GM19025 (cell line): ENCODE measurements around the gene WDR59.
"Not testable (repeated sequence)": the region's sequence is repeated elsewhere in the genome, so short reads cannot be mapped to it uniquely, and the experiment has no call there.

Experiments used
- ATAC-seq: cut with Tn5 transposase; IDR thresholded peaks from one replicate; pipeline ENCODE4 v1.9.1; 2021; ENCODE audit warnings: mild to moderate bottlenecking, low read depth, moderate library complexity; ENCODE audit not compliant: unreplicated experiment

Gene WDR59

DNA sequence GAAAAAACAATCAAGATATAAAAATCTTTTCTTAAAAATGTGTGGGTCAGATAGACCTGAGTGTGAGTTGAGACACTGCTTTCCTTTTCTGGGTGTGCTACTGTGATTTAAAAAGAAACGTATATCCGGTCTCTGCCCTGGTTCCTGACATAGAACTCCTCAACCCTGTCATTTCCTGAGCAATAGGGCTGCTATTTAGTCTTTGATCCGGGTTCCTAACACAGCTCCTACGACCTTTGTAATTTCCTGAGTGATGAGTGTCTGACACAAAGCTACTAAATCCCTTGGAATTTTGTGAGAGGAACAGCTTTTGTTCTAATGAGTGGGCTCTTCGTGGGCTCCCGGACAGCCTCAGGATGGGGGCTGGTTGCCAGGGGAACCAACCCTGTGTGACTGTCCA, 116.4 kb downstream of the WDR59 start:
- ATAC-seq = no peak

DNA sequence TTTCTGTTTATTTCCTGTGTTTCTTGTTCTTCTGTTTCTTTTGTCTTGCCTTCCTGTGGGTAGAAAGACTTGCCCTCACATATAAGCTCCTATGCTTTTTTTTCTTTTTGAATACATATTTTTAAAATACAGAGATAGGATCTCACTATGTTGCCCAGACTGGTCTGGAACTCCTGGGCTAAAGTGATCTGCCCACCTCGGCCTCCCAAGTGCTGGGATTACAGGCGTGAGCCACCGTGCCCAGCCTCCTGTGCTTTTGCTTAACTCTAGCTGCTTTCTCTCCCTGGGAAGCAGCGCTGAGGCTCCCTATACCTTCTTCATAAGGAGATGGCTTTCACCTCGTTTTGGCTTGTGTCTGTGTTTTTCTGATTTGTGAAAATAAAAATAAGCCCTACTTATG, 116.9 kb downstream of the WDR59 start:
- no peak for ATAC-seq

DNA sequence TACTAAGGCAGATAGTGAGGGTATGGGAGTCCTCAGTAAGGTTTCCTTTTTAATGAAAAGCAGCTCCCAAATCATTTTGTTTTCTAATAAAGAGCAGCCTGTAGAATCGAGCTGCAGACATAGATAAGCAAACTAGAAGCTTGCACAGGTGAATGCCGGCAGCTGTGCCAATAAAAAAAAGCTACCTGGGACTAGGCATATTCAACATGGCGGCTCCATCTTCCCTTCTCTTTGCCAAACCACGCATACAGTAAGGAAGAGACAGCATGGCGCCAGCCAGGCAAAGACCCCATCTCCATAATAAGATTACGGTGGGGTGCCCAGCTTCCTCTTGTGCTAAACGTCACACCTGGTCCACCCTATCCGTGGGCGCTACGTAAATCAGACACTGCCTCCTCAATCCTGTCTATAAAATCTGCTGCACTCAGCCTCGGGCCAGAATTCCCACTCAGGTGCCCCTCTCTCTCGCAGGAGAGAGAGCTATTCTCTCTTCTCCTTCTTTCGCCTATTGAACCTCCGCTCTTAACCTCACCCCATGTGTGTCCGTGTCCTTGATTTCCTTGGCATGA, 117.6 kb downstream of the WDR59 start:
- ATAC-seq = no peak

DNA sequence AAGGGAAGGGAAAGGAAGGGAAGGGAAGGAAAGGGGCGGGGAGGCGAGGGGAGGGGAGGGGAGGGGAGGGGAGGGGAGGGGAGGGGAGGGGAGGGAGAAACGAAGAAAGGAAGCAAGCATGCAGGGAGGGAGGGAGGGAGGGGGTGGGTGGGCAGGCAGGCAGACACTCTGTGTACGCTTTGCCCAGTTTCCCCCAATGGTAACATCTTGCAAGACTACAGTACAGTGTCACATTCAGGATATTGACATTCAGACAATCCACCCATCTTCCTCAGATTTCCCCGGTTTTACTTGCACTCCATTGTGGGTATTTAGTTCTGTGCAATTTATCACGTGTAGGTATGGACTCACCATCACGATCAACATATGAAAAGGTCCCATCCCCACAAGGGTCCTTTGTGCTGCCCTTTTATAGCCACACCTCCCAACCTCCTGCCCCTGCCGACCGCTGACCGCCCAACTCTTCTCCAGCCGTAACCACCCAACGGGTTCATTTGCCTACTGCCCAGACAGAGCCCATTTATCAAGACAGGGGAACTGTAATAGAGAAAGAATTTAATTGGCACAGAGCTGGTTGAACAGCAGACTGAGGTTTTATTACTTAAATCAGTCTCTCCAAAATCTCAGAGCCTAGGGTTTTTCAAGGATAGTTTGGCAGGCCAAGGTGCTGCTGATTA, 118.9 kb downstream of the WDR59 start:
- no peak for ATAC-seq

DNA sequence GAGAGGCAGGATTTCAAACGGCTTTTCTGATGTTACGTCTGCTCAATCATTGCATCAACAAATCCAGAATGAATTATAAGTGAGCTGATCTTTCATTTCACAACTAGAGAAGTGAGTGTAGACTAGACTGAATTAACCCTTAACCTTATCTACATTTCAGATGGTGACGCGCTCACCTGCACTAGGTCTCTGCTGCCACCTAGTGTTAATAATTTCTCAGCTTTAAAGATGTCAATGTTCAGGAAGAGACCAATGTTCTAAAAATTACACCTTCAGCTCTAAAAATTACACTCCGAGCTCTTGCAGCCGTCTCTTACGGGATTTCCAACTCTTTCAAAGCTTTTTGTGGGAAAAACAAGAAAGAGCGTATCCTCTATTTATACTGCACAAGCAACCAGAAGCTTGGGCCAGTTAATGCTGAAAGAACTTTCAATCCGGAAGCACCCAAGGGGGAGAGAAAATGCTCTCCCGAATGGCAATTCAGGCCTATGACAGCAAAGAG, 122.1 kb downstream of the WDR59 start:
- no peak for ATAC-seq

DNA sequence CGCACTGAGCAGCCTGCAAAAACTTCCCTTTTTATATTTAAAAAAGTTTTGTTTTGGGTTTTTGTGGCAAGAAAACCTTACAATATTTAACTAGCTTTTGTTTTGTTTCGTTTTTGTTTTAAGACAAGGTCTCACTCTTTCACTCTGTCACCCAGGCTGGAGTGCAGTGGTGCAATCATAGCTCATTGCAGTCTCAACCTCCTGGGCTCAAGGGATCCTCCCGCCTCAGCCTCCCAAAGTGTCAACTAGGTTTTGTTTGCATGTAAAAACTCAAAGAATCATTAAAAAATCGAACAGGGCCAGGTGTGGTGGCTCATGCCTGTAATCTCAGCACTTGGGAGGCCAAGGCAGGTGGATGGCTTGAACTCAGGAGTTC, 132.4 kb downstream of the WDR59 start:
- no peak for ATAC-seq

DNA sequence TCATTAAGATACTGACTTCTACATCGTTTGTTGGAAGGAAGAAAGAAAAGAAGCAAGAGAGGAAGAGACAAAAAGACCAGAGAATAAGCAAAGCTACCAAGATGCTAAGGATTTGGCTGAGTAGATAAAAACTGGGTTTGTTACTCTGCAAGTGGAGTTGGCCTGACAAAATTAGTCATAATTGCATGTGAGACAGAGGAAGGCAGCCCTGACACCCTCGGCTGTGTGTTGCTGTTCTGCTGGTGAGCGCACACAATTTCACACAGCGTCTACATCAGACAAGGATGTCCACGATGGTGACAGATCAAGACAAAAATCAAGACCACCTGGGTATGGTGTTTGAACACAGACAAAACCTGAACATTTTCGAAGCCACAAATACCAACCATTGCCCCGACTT, 134.9 kb downstream of the WDR59 start:
- ATAC-seq = no peak

DNA sequence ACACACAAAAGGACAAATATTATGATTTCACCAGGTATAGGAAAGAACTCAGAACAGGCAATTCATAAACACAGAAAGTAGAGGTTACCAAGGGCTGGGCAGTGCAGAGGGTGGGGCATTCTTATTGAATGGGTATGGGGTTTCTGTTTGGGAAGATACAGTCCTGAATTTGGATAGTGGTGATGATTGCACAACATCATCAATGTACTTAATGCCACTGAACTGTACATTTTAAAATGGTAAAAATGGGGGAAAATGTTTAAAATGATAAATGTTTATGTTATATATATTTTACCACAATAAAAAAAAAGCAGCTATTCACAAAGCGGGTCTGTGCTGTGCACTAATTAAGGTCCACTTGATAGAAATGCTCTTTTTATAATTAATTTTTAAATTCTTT, 137.7 kb downstream of the WDR59 start:
- no peak for ATAC-seq

DNA sequence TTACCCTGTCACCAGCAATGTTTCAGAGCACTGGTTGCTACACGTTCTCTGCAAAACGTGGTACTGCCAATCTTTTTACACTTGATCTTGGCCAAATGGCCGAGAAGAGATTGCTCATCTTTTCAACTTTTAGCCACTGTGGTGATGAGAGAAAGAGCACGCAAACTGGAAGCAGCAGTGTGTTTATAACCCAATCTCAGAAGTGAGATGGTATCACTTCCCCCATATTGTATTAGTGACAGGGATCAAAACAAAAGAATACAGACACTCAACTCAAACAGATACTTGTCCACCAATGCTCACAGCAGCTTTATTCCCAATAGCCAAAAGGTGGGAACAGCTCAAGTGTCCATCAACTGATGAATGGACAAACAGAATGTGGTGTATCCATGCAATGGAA, 138.2 kb downstream of the WDR59 start:
- ATAC-seq = no peak

DNA sequence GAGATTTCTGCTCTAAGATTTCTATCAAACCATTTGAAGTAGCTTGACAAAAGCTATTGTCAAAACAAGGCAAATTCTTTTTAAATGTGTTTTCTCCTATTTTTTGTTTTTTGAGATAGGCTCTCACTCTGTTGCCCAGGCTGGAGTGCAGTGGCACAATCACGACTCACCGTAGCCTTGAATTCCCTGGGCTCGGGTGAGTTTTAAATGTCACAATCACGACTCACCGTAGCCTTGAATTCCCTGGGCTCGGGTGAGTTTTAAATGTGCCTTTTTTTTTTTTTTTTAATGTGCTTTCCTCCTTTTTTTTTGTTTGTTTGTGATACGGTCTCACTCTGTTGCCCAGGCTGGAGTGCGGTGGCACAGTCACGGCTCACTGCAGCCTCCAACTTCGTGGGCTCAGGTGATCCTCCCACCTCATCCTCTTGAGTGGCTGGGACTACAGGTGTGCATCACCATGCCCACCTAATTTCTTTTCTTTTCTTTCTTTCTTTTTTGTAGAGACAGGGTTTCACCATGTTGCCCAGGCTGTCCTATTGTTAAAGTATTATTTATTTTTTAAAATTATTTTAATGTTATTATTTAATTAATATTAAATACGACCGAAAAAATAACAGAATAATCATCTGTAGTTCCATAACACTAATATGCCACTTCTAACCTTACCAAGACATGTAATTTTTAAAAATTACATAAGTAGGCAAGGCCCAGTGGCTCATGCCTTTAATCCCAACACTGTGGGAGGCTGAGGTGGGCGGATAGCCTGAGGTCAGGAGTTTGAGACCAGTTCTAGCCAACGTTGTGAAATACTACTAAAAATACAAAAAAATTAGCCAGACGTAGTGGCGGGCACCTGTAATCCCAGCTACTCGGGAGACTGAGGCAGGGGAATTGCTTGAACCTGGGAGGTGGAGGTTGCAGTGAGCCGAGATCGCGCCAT, 140.6 kb downstream of the WDR59 start:
- no peak for ATAC-seq

DNA sequence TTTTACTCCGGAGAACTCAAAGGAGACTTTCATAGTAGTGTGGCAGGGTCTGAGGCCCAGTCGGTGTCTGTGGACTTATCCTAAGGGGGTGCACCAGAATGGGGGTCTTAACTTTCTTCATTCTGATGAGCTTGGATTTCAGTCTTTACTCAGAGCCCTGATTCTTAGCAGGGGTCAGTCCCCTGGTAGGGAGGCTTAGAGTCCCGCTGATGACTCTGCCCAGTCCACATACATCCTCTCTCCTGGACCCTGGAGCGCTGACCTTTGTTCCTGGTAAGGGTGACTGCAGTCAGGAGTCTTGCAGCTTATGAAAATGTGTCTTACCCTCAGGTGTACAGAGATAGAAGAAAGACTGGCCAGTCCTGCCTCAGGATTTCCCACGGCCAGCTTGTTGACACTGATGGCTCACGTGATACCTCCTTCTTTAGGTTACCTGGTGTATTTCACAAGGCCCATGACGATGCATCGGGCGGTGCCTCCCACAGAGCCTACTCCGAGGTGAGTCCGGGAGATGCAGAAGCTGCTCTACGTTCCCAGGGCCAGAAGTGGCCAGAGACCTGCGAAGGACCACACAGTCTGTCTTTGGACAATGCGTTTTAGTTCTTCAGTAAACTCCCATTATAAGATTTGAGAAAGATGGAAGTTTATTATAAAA, 141.4 kb downstream of the WDR59 start:
- not testable (repeated sequence) for ATAC-seq

DNA sequence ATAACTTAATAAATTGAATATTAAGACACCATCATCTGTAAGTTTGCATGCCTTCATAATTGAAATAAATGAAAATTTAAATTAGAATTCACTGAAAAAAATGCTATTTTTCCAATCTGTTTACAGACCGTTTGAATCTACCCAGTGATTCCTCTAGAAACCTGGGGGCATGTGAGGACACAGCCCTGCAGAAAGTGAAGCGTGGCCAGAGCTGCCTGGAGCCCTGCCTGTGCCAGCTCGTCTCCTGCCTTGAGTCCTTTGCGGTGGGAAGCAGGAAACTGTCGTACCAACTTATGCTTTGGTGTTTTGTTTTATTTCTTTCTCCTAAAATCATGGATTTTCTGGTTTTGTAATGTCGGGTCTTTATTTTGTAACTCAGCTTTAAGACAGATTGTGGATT, 142.5 kb downstream of the WDR59 start:
- ATAC-seq = no peak

DNA sequence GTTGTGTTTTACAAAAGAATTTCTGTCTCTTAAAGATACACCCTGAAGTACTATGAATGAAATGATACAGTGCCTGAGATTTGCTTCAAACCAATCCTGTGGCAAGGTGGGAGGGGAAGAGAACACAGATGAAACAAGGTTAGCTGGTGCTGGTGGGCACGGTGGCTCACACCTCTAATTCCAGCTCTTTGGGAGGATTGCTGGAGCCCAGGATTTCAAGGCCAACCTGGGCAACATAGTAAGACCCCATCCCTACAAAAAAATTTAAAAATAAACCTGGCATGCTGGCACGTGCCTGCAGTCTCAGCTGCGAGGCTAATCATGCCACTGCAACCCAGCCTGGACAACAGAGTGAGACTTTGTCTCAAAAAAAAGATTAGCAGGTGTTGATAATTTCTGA, 143.0 kb downstream of the WDR59 start:
- no peak for ATAC-seq

DNA sequence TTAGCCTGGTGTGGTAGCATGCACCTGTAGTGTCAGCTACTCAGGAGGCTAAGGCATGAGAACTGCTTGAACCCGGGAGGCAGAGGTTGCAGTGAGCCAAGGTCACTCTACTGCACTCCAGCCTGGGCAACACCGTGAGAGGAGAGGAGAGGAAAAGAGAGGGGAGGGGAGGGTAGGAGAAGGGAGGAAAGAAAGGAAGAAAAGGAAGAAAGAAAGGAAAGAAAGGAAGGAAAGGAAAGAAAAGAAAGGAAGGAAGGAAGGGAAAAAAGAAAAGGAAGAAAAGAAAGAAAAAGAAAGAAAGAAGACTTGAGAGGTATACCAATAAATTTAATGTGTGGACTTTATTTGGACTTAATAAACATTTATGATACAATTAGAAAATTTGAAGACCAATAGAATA, 143.5 kb downstream of the WDR59 start:
- no peak for ATAC-seq

DNA sequence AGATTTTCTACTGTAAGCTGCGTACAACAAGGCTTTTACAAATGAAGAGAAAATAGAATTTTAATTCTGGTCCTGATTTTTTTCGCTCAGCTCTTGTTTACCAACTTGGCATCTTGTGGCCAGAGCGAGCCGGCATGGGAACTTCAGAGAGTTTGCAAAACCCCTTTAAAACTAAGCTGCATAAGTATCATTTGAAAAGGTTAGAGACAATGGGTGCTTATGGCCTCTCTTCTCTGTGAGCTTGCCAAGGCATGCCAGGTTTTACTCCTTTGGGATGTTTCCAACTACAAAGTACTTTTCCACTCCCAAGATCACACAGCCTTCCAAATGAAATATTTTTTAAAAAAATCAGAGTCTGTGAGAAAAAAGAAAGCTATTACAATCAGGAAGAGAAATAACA, 147.9 kb downstream of the WDR59 start:
- ATAC-seq = no peak

DNA sequence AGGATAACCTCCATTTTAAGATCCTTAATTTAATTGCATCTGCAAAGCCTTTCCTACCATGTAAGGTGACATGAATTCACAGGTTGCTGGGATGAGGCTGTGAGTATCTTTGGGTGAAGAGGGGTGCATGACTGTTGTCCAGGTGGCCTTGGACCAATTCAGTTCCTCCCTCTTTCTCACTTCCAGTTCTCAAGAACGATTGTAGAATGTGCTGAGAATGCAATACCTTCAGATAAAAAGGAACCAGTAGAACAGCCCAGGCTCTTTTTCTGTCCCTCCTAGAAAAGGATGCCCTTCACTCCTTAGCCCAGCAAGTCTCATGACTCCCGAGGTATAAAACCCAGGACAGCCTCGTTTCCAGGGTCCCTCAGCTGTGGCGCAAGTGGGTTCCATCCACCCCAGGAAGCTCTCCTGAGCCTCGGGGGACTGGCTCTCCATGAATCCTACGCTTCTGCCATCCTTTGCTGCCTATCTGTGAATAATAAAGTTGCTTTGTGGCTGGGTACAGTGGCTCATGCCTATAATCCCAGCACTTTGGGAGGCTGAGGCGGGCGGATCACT, 148.7 kb downstream of the WDR59 start:
- no peak for ATAC-seq

DNA sequence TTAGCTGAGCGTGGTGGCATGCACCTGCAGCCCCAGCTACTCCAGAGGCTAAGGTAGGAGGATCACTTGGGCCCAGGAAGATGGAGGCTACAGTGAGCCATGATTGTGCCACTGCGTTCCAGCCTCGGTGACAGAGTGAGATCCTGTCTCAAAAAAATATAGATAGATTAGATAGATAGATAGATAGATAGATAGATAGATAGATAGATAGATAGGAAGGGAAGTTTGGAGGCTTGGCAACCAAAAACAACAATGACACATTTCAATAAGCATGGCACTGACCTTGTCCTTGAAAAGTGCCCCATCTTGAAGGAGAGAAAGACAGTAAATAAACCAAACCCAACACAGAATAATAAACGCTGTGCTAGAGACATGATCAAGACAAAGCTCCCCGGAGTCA, 152.7 kb downstream of the WDR59 start:
- no peak for ATAC-seq

DNA sequence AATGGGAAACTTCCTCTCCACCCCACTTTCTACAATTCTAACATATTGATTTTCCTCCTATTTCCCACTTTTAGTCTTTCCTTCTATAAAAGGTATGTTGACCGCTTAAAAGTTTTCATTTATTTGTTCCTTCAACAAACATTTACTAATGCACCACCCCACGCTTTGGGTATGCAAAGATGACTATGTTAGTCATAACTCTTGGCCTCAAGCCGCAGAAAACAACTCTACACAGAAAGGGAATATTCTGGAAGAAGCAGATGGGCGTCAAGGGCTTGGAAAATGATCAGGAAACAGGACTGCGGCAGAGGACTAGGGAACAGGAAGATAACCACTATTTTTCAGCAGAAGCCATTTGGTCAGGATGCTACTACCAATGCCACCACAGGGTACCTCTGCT, 153.5 kb downstream of the WDR59 start:
- no peak for ATAC-seq

DNA sequence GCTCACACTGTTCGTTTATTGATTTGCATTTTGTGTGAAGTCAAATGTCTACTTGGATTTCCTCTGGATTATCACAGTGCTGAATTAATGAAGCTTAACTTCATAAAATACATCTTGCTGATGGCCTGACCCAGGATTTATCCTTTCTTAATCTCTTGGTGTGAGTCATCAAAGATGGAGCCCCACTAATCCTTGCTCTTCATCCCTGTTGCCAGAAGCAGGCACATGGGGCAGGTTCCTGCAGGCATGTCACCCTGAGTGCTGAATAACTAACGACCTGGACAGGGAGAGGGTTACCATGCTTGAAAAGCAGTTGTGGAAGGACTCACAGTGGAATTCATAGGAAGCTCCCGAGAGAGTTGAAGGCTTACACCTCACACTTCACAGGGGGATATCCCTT, 154.3 kb downstream of the WDR59 start:
- no peak for ATAC-seq

DNA sequence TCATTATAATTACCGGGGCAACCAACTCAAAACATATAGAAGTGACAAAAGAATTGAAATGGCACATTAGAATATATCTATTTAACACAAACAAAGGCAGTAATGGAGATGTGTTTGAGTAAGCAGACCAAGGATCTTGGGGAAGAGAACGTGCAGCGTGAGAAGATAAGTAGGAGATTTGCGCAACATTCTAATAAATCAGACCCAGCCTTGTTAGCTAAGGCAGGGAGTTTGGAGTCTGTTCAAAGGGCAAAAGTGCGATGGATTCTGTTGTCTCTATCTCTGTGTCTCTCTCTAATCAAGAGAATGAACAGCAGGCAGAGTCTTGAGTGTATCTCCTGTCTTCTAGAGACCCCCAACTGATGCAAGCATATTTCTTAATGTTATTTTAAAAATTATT, 155.3 kb downstream of the WDR59 start:
- no peak for ATAC-seq

DNA sequence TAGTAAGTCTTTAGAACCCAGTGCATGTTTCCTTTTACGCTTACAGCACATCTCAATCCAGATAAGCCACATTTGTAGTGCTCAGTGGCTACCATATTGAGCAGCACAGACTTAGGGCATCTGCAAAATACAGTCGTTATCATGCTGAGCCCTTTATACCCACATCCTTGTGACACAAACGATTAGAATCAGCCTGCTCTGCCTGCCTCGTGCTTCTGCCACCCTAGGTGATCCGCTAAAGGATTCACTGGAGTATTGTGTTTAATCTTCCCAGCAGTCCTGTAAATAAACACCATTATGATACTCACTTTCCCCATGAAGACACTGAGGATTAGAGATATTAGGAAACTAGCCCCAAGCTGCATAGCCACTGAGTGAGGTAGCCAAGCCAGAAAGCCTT, 159.0 kb downstream of the WDR59 start:
- no peak for ATAC-seq
